Testis (tissue), 3 donors: ENCODE data around the gene SCT. TPM values are rescaled to one million over a fixed set of nuclear protein-coding genes. Genes with fewer than 3 reads are reported as not detected.

ENCODE experiments used
- DNase-seq: peaks from one replicate; pipeline ENCODE4 v3.0.0-alpha.2; 2019
- H3K27ac ChIP-seq, 2 donors: fragments of 200-600 bp; sonication (generic); one replicate each; pipeline ENCODE4 v1.5.1; 2019
- H3K27me3 ChIP-seq: fragments of 200-600 bp; sonication (generic); one replicate; pipeline ENCODE4 v1.5.1; 2019
- H3K36me3 ChIP-seq: fragments of 200-600 bp; sonication (generic); one replicate; pipeline ENCODE4 v1.5.1; 2017; ENCODE audit warnings: low read depth; ENCODE audit errors: missing control alignments
- H3K4me1 ChIP-seq: fragments of 200-600 bp; sonication (generic); one replicate; pipeline ENCODE4 v1.5.1; 2019
- H3K4me3 ChIP-seq, 2 donors: fragments of 200-600 bp; sonication (generic); one replicate each; pipeline ENCODE4 v1.5.1; 2017 to 2019
- H3K9me3 ChIP-seq: fragments of 200-600 bp; sonication (generic); one replicate; pipeline ENCODE4 v1.5.1; 2017
- POLR2A ChIP-seq: fragments of 450-650 bp; IDR thresholded peaks from one replicate; pipeline ENCODE4 v1.6.1; 2017; ENCODE audit warnings: antibody characterized with exemption, mild to moderate bottlenecking, moderate library complexity
- WGBS, 2 donors: methylation state at CpG; one replicate each; pipeline ENCODE4 v1.1.5; 2018; 5-methylcytosine and 5-hydroxymethylcytosine counted together
- intact Hi-C: fragments of 100-400 bp; cut with DNase I; formaldehyde crosslinking; loops from one replicate; pipeline ENCODE4 v1.15.1; 2023; ENCODE audit warnings: low total_unique reads
- polyA plus RNA-seq: library from polyadenylated mRNA; stranded (reverse); fragments of 350-450 nt; fragmentation: Illumina TruSeq; extraction: RNeasy Lipid Tissue Mini Kit (QIAGEN cat#74804); gene quantifications from one replicate; pipeline ENCODE4 v1.2.3, GENCODE V29; 2014; ENCODE audit warnings: low read depth, low replicate concordance; ENCODE audit not compliant: insufficient read depth
- total RNA-seq, 2 donors: library from RNA; depleted of rRNA; stranded (reverse); fragments of >200 nt; gene quantifications; one replicate each; pipeline ENCODE4 v1.2.3, GENCODE V29; 2016
- TF ChIP-seq, protein P1 (sequence below), 3 experiments: fragments of 450-650 bp in 2 of 3; fragments of 200-600 bp in 1 of 3; sonication (generic) in 1 of 3; IDR thresholded peaks; one replicate each; pipeline ENCODE4 v1.5.1; 2016 to 2019; ENCODE audit warnings: antibody characterized with exemption in 3 of 3, mild to moderate bottlenecking in 2 of 3, moderate library complexity in 1 of 3

The SCT gene
- total and polyA plus RNA-seq, 3 donors from 2014 or later: 1.5 to 9.3 (median 3.4) TPM

DNA sequence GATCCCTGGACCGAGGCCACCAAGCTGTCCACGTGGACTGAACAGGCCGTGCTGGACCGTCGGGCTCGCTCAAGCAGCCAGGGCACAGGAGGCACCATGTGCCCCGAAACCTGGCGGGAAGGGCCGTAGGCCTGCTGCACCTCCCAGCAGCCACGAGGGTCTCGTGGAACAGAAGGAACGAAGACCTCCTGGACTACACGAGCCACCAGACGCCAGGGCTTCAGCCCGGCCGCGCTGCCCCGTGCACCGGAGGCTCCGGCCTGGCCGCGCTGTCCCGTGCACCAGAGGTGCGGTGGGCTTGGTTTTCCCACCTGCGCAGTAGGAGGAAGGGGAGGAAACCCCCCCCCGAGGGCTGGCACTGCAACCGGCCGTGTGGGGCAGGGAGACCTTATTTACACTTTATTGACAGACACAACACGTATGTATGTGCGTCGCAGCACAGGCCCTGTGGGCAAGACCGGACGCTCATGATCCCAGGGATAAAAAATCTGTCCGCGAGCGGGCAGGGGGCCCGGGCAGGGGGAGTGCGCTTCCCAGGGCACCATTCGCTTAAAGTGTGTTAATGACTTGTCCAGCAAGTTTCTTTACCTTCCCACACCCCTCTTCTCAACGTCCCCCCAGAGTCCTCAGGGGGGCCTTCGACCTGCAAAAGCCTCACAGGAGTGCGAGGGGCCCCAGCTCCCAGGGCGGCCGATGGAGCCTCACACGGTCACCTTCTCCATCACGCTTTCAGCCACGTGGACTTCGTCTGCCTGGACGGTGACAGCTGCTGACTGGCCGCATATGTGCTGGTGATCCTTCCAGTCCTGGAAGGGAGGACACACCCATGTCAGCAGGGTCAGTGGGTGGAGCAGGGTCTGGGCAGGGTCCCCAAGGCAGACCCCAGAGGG lies 17.1 kb upstream of the SCT start:
- no peak overlapping the region for H3K4me3 ChIP-seq
- H3K27ac ChIP-seq: no peak overlapping the region
- TF ChIP-seq, protein P1, sequence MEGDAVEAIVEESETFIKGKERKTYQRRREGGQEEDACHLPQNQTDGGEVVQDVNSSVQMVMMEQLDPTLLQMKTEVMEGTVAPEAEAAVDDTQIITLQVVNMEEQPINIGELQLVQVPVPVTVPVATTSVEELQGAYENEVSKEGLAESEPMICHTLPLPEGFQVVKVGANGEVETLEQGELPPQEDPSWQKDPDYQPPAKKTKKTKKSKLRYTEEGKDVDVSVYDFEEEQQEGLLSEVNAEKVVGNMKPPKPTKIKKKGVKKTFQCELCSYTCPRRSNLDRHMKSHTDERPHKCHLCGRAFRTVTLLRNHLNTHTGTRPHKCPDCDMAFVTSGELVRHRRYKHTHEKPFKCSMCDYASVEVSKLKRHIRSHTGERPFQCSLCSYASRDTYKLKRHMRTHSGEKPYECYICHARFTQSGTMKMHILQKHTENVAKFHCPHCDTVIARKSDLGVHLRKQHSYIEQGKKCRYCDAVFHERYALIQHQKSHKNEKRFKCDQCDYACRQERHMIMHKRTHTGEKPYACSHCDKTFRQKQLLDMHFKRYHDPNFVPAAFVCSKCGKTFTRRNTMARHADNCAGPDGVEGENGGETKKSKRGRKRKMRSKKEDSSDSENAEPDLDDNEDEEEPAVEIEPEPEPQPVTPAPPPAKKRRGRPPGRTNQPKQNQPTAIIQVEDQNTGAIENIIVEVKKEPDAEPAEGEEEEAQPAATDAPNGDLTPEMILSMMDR (IDR thresholded peaks at IDR 0.05): no peak
- H3K9me3 ChIP-seq: no peaks in the 10 kb centered on the region
- no peaks in the 10 kb centered on the region for H3K27me3 ChIP-seq
- H3K36me3 ChIP-seq: no peaks in the 10 kb centered on the region
- no peaks in the 10 kb centered on the region for H3K4me1 ChIP-seq
- intact Hi-C loops: no loop called here
- 89 to 91% methylated on average over 30 to 50 of the region's 50 CpGs for WGBS, 2 donors
- no peak for DNase-seq

DNA sequence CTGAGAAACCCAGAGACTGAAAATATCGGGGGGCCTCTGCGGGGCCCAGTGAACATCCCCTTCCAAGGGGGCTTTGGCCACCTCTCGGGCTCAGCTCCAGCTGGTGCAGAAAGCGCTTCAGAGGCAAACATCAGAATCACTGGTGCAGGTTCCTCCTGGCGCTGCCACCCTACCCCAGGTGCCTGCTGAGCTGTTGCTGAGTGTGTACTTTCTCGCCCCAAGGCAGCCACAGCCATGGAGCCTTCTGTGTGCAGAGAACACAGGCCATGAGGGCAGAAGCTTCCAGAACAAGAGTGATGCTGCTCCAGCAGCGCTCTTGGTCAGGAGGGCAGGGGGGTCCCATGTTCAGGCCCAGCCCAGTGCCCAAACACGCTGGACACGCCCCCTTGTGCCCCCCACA lies 16.4 kb upstream of the SCT start:
- intact Hi-C loops: no loop called here
- TF ChIP-seq, protein P1 (IDR thresholded peaks at IDR 0.05): no peak
- no peak for TF ChIP-seq POLR2A
- Histone ChIP-seq H3K4me3 (no peak overlapping the region), H3K4me1 (no peaks in the 10 kb centered on the region), H3K27me3 (no peaks in the 10 kb centered on the region), H3K27ac (no peak overlapping the region), H3K36me3 (no peaks in the 10 kb centered on the region), H3K9me3 (no peaks in the 10 kb centered on the region)
- DNase-seq: no peak
- 89 to 91% methylated on average over 9 of the region's 9 CpGs for WGBS, 2 donors

DNA sequence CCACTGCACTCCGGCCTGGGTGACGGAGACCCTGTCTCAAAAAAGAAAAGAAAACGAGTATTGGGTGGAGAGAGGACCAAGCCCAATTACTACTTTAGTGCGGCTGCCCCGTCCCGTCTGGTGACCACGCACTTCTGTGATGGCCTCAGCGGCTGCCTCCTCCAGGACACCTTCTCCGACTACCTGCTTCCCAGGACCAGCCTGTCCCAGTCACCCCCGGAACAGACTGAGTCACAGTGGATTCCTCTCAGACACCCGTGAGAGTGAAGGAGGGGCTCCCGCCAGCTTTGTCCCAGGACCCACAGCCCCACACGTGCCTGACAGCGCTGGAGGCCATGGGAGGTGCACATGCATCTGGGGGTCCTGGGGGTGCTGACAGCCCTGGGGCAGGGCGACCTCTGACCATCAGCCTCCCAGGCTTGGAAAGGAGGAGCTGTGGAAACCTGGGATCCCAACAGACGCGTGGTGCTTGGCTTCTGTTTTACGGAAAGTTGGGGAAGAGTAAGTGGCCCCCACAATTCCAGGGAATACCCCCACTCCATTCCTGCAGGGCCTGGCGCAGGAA lies 14.9 kb upstream of the SCT start:
- TF ChIP-seq POLR2A: no peak
- TF ChIP-seq, protein P1 (IDR thresholded peaks at IDR 0.05): no peak
- no peak for DNase-seq
- H3K27ac ChIP-seq: no peak overlapping the region
- no peaks in the 10 kb centered on the region for H3K27me3 ChIP-seq
- H3K4me1 ChIP-seq: no peaks in the 10 kb centered on the region
- intact Hi-C loops: no loop called here
- WGBS, 2 donors: 88 to 89% methylated on average over 13 to 19 of the region's 19 CpGs
- H3K36me3 ChIP-seq: no peaks in the 10 kb centered on the region
- H3K4me3 ChIP-seq: no peak overlapping the region
- no peaks in the 10 kb centered on the region for H3K9me3 ChIP-seq

DNA sequence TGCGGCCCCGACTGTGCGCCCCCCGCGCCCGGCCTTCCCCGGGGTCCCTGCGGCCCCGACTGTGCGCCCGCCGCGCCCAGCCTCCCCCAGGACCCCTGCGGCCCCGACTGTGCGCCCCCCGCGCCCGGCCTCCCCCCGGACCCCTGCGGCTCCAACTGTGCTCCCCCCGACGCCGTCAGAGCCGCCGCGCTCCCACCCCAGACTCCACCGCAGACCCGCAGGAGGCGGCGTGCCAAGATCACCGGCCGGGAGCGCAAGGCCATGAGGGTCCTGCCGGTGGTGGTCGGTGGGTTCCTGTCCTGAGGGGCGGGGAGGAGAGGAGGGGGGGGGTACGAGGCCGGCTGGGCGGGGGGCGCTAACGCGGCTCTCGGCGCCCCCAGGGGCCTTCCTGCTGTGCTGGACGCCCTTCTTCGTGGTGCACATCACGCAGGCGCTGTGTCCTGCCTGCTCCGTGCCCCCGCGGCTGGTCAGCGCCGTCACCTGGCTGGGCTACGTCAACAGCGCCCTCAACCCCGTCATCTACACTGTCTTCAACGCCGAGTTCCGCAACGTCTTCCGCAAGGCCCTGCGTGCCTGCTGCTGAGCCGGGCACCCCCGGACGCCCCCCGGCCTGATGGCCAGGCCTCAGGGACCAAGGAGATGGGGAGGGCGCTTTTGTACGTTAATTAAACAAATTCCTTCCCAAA lies 13.2 kb upstream of the SCT start:
- WGBS, 2 donors: 60 to 76% methylated on average over 10 to 37 of the region's 69 CpGs

More for the DNA sequence above, 13.2 kb upstream of the SCT start:
- DNase-seq: no peak
- Histone ChIP-seq H3K27me3 (no peaks in the 10 kb centered on the region), H3K9me3 (no peaks in the 10 kb centered on the region), H3K27ac (no peak overlapping the region), H3K4me1 (no peaks in the 10 kb centered on the region), H3K36me3 (no peaks in the 10 kb centered on the region), H3K4me3 (no peak overlapping the region)
- intact Hi-C loops: no loop called here
- TF ChIP-seq, protein P1 (IDR thresholded peaks at IDR 0.05): no peak
- no peak for TF ChIP-seq POLR2A
